DOHH2 (cell line): Measurements from ENCODE around the gene TPPP3.

ENCODE experiments used
- EZH2phosphoT487 ChIP-seq: fragments of 200-600 bp; sonication (generic); IDR thresholded peaks from 2 replicates; pipeline ENCODE4 v1.6.1; 2017; ENCODE audit warnings: borderline replicate concordance, mild to moderate bottlenecking, antibody characterized with exemption, low read length, moderate library complexity, mixed read lengths
- TF ChIP-seq, protein P1 (sequence below): fragments of 200-600 bp; sonication (generic); IDR thresholded peaks from one replicate; pipeline ENCODE4 v1.5.1; 2014; ENCODE audit warnings: antibody characterized with exemption, mild to moderate bottlenecking, low read depth, low read length; ENCODE audit not compliant: poor library complexity, severe bottlenecking

DNA sequence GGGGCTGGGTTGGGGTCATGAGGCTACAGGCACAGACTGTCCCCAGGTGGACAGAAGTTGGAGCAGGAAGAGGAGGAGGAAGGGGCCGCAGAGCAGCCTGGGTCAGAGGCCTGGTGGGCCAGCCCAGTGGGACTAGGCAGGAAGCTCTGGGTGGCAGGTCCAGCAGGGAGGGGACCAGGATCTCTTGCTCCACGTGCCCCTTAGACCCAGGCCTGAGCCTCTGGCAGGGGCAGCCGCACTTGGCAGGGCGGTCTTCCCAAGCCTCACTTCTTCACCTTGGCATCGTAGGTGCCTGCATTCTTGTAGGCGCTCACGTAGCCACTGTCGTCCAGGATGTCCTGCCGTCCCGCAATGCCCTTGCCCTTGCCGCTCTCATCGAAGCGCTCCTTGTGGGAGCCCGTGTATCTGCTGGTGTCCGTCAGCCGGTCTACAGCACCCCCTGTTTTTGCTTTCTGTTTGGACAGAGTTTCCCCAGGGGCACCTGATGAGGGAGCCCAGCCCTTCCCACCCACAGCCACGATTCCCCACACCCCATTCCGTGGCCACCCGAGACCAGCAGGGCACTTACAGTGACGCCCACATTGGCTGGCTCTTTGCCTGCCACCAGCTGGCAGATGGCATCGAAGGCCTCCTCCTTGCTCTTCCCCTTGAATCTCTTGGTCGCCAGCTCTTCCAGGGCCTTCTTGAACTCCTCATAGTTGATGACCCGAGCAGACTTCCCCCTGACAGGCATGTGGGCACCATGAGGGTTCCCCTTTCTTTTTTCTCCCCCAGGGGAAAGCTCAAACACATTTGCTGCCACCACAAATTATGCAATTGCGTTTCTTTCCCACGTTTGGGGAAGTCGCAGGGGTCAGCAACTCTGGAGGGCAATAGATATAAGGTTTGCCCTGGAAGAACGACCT, 3.1 kb downstream of the TPPP3 start:
- TF ChIP-seq, protein P1, sequence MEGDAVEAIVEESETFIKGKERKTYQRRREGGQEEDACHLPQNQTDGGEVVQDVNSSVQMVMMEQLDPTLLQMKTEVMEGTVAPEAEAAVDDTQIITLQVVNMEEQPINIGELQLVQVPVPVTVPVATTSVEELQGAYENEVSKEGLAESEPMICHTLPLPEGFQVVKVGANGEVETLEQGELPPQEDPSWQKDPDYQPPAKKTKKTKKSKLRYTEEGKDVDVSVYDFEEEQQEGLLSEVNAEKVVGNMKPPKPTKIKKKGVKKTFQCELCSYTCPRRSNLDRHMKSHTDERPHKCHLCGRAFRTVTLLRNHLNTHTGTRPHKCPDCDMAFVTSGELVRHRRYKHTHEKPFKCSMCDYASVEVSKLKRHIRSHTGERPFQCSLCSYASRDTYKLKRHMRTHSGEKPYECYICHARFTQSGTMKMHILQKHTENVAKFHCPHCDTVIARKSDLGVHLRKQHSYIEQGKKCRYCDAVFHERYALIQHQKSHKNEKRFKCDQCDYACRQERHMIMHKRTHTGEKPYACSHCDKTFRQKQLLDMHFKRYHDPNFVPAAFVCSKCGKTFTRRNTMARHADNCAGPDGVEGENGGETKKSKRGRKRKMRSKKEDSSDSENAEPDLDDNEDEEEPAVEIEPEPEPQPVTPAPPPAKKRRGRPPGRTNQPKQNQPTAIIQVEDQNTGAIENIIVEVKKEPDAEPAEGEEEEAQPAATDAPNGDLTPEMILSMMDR: no peak
- no peak for TF ChIP-seq EZH2phosphoT487
